ENCODE results near the gene IRX6. TPM values are rescaled to one million over a fixed set of nuclear protein-coding genes. Genes with fewer than 3 reads are reported as not detected.

Gene IRX6
- total RNA-seq, 1 donor from 2014 or later = 3.5 TPM

DNA sequence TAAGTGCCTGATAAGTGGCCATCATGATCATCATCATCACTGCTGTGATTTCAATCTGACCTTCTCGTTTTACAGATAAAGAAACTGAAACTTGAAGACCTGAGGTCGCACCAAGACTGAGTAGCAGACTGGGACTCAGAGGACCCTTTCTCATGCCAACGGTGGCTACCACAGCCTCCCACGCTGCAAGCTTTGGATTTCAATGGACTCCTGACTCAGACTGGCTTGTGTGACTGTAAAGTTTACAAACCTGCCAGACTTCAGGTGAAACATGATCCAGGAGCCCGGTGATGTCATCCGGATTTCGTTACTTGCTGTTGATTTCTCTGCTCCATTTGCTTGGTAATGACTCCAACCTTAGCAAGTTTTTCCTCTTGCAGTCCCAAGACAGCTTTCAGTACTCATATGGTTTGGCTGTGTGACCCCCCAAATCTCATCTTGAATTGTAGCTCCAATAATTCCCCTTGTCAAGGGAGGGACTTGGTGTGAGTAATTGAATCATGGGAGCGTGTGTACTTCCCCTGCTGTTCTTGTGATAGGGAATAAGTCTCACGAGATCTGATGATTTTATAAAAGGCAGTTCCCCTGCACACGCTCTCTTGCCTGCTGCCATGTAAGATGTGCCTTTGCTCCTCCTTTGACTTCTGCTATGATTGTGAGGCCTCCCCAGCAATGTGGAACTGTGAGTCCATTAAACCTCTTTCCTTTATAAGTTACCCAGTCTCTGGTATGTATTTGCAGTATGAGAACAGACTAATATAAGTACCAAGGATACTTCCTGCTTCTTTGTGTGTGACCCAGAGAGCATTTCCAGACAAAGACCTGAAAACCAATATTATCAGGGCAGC lies 26.7 kb upstream of the IRX6 start:
- Histone ChIP-seq H3K4me1 (no peaks in the 10 kb centered on the region), H3K36me3 (no peaks in the 10 kb centered on the region), H3K27ac (no peak overlapping the region), H3K4me3 (no peak overlapping the region), H3K27me3 (ENCODE audit: low read depth) (peaks cover 5% of the 10 kb centered on the region), H3K9me3 (no peaks in the 10 kb centered on the region)
- intact Hi-C loops (cut with DNase I) = no loop called here
- ATAC-seq = no peak
- TF ChIP-seq, protein P1, sequence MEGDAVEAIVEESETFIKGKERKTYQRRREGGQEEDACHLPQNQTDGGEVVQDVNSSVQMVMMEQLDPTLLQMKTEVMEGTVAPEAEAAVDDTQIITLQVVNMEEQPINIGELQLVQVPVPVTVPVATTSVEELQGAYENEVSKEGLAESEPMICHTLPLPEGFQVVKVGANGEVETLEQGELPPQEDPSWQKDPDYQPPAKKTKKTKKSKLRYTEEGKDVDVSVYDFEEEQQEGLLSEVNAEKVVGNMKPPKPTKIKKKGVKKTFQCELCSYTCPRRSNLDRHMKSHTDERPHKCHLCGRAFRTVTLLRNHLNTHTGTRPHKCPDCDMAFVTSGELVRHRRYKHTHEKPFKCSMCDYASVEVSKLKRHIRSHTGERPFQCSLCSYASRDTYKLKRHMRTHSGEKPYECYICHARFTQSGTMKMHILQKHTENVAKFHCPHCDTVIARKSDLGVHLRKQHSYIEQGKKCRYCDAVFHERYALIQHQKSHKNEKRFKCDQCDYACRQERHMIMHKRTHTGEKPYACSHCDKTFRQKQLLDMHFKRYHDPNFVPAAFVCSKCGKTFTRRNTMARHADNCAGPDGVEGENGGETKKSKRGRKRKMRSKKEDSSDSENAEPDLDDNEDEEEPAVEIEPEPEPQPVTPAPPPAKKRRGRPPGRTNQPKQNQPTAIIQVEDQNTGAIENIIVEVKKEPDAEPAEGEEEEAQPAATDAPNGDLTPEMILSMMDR (IDR thresholded peaks at IDR 0.05) = no peak
- no peak for DNase-seq

DNA sequence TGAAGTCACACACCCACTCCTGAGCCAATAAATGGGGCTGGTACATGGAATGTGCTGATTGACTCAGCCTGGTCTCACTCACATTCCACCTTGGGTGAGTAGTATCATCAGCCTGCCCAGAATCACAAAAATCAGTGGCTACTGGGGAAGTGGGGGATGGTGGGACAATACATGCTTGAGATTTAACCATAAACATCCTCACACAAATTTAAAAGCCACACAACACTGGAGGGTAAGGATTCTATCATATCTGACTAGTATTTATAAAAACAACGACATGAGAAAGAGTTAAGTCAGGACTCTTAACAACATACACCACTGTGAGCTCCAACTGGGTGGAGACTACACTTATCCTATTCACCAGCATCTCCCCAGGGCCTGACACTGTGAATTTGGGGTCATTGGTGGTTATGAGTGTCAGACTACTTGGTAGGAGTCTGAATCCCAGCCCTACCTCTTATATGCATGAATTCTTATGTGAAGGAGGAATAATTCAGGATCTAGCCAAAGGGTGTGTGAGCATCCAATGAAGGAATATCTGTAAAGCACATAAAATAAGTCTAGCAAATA lies 26.0 kb upstream of the IRX6 start:
- ATAC-seq (no peak), DNase-seq (no peak)
- intact Hi-C loops (cut with DNase I) = no loop called here
- H3K9me3 ChIP-seq = no peaks in the 10 kb centered on the region
- peaks cover 7% of the 10 kb centered on the region for H3K27me3 ChIP-seq (ENCODE audit: low read depth)
- no peak overlapping the region for H3K27ac ChIP-seq
- H3K4me1 ChIP-seq = no peaks in the 10 kb centered on the region
- no peaks in the 10 kb centered on the region for H3K36me3 ChIP-seq
- TF ChIP-seq, protein P1 (IDR thresholded peaks at IDR 0.05) = no peak
- H3K4me3 ChIP-seq = no peak overlapping the region

DNA sequence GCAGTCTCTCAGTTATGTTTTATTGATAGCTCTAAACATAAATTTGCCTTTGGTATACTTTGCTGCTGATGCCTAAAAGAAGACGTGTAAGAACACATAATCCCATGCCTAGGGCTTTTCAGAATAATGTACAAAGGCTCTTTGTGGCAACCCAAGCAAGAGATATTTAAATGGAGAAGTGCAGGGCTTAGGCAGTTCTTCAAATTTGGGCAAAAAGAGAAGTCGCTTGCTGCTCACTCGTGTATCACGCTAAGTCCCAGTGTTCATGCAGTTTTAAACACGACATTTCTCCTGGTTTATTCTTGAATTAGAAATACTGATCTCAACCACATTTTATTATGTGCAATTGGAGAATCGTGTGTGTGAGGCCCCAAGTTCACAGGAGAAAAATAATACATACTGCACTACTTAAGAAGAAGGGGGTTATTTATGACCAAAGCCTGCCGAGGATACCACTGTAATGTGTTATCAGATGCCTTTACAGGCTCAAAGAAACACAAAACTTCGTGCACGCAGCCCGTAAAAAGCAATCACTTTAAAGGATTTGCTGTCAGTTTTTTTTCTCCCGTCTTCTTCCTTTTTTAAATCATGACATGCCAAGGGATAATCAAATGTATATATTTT lies 22.5 kb upstream of the IRX6 start:
- intact Hi-C loops (cut with DNase I) = no loop called here
- H3K27me3 ChIP-seq (ENCODE audit: low read depth) = peaks cover 10% of the 10 kb centered on the region
- TF ChIP-seq, protein P1 (IDR thresholded peaks at IDR 0.05) = no peak

DNA sequence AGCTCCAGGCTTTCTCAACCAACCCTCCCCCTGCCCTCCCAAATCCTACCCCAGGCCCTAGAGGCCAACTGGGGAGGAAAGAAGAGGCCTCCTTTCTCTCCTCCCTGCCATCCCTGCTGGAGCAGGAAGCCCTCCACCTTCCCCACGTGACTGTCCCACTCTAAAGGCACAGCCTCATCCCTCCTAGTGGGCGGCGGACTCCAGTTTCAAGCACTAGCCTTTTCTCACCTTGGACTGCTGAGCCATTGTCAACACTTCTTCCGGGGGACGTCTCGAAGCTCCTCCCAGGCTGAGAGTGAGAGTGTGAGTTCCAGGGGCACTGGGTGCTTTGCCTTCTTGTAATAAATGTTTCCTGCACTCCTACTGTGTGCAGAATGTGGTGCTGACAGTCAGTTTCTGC lies 21.4 kb upstream of the IRX6 start:
- no peaks in the 10 kb centered on the region for H3K9me3 ChIP-seq
- TF ChIP-seq, protein P1 (IDR thresholded peaks at IDR 0.05) = no peak
- no peak for ATAC-seq
- DNase-seq = no peak
- no peaks in the 10 kb centered on the region for H3K4me1 ChIP-seq
- no peak overlapping the region for H3K27ac ChIP-seq
- no peak overlapping the region for H3K4me3 ChIP-seq
- intact Hi-C loops (cut with DNase I) = no loop called here
- peaks cover 10% of the 10 kb centered on the region for H3K27me3 ChIP-seq (ENCODE audit: low read depth)
- no peaks in the 10 kb centered on the region for H3K36me3 ChIP-seq

More for the DNA sequence above, 22.5 kb upstream of the IRX6 start:
- Histone ChIP-seq H3K4me1 (no peaks in the 10 kb centered on the region), H3K4me3 (no peak overlapping the region), H3K9me3 (no peaks in the 10 kb centered on the region), H3K27ac (no peak overlapping the region), H3K36me3 (no peaks in the 10 kb centered on the region)
- DNase-seq (no peak), ATAC-seq (no peak)

DNA sequence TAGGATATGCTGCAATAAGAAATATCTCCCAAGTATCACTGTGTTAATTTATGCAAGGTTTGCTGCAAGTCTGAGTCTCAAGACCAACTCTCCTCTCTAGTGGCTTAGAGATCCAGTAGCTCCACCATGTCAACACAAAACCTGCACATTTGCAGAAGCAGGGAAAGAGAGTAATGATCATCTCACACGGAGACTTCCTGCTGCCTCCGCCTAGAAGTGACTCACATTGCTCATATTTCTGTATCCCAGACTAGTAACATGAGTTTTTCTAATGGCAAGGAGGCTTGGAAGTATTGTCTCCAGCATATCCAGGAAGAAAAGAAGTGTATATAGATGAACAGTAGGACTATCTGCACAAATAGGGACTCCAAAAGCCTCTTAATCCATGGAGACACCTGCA lies 15.0 kb upstream of the IRX6 start:
- TF ChIP-seq, protein P1 (IDR thresholded peaks at IDR 0.05) = no peak
- no peaks in the 10 kb centered on the region for H3K36me3 ChIP-seq
- no peaks in the 10 kb centered on the region for H3K9me3 ChIP-seq
- H3K4me1 ChIP-seq = no peaks in the 10 kb centered on the region
- DNase-seq (no peak), ATAC-seq (no peak)
- H3K27me3 ChIP-seq (ENCODE audit: low read depth) = peaks cover 3% of the 10 kb centered on the region
- H3K27ac ChIP-seq = no peak overlapping the region
- no peak overlapping the region for H3K4me3 ChIP-seq
- intact Hi-C loops (cut with DNase I) = no loop called here

Data from lower lobe of right lung (tissue), 2 donors.